Ectodermal cell (in vitro differentiated cells): ENCODE data around the gene XPO6.

Source experiments
- H3K27ac ChIP-seq: 2 replicates; pipeline ENCODE4 v1.7.0; 2013; ENCODE audit warnings: mild to moderate bottlenecking, low read depth, low read length; ENCODE audit not compliant: insufficient read depth, poor library complexity, severe bottlenecking
- H3K27me3 ChIP-seq: 2 replicates; pipeline ENCODE4 v1.7.0; 2013; ENCODE audit warnings: mild to moderate bottlenecking, low read length; ENCODE audit not compliant: insufficient read depth, control insufficient read depth, poor library complexity, severe bottlenecking
- H3K36me3 ChIP-seq: one replicate; pipeline ENCODE4 v1.7.0; 2013; ENCODE audit warnings: low read length; ENCODE audit not compliant: control insufficient read depth, insufficient read depth
- H3K4me1 ChIP-seq: one replicate; pipeline ENCODE4 v1.7.0; 2013; ENCODE audit warnings: low read length; ENCODE audit not compliant: control insufficient read depth, insufficient read depth
- H3K4me3 ChIP-seq: 2 replicates; pipeline ENCODE4 v1.7.0; 2013; ENCODE audit warnings: low read depth, low read length, control low read depth; ENCODE audit not compliant: insufficient read depth
- H3K9me3 ChIP-seq: 2 replicates; pipeline ENCODE4 v1.7.0; 2013; ENCODE audit warnings: mild to moderate bottlenecking, low read length, moderate library complexity; ENCODE audit not compliant: control insufficient read depth
- WGBS, 2 experiments: methylation state at CpG; one replicate each; pipeline ENCODE4 v1.1.7; 2013; ENCODE audit warnings: missing lambda C conversion rate in 2 of 2; 5-methylcytosine and 5-hydroxymethylcytosine counted together

XPO6 gene

DNA sequence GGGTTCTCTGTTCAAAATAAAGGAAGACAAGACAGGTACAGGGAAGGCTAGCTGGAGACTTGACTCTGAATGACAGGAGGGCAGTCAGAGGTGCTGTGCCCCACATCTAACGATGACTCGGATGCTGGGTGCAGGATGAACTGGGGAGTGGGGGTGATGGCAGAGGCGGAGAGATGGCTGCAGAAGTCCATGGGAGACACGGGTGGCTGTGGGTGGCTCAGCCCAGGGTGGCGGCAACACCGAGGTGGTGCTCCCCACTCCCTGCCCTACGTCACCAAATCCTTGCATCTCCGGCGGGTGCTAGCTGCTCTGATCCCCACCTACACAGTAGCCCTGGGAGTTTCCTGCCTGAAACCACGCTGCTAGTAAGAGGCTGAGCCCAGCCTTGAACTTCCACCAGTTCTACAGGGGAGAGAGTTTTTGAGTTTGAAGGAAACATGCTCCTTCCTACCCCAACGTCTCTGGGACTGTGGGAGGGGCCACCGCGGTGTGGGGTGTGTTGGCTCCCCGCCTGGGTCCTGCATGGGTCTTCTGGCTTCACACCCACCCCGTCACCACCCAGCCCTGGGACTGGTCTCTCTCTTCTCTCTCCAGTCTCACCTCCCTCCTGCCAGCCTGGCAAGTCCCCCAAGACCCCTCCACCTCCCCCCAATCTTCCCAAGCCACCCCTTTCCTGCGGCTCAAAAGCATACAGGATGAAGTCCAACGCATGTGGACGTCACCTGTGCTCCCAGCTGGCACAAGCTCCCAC lies 152.8 kb downstream of the XPO6 start:
- H3K4me1 ChIP-seq = no peaks in the 10 kb centered on the region
- 83 to 87% methylated on average over 18 of the region's 18 CpGs for WGBS, 2 experiments
- no peaks in the 10 kb centered on the region for H3K9me3 ChIP-seq
- H3K36me3 ChIP-seq = no peaks in the 10 kb centered on the region
- no peak overlapping the region for H3K4me3 ChIP-seq
- H3K27ac ChIP-seq = no peak overlapping the region
- peaks cover 52% of the 10 kb centered on the region for H3K27me3 ChIP-seq

DNA sequence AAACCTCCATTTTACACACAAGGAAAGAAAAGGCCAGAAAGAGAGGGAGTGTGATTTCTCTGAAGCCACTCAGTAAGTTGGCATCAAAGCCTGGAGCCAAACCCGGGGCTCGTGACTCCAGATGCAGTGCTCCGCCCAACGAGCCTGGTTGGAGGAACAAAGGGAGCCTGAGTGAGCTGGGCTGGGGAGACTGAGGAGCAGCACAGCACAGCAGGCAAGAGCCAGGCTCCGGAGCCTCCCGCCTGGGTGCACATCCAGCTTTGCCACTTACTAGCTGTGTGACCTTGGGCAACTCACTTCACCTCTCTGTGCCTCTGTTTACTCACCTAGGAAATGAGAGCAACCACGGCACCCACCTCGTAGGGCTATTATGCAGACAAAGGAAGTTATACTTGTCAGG lies 153.8 kb downstream of the XPO6 start:
- 87 to 88% methylated on average over 8 of the region's 8 CpGs for WGBS, 2 experiments
- Histone ChIP-seq H3K4me1 (no peaks in the 10 kb centered on the region), H3K27me3 (peaks cover 42% of the 10 kb centered on the region), H3K9me3 (no peaks in the 10 kb centered on the region), H3K36me3 (no peaks in the 10 kb centered on the region), H3K27ac (no peak overlapping the region), H3K4me3 (no peak overlapping the region)

DNA sequence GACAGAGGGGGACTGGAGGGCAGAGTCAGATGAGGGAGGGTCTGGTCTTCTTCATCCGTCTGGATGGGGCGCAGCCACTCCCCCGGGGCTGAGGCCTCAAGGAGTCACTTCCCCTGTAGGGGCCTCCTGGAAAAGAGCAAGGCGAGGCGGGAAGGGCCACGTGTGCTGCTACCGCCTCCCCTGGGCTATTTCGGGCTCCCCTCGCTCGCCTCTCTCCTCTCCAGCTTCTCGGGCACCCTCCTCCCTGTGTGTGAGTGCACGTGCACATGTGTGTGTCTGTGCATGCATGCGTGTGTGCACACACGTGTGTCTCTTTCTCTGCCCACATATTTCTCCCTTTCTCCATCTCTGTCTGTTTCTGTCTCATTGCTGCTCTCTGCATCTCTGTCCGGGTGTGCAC lies 158.3 kb downstream of the XPO6 start:
- H3K36me3 ChIP-seq = no peaks in the 10 kb centered on the region
- no peaks in the 10 kb centered on the region for H3K4me1 ChIP-seq
- H3K27me3 ChIP-seq = no peaks in the 10 kb centered on the region
- no peak overlapping the region for H3K4me3 ChIP-seq
- H3K27ac ChIP-seq = no peak overlapping the region
- no peaks in the 10 kb centered on the region for H3K9me3 ChIP-seq
- WGBS, 2 experiments = 80 to 83% methylated on average over 15 of the region's 15 CpGs

DNA sequence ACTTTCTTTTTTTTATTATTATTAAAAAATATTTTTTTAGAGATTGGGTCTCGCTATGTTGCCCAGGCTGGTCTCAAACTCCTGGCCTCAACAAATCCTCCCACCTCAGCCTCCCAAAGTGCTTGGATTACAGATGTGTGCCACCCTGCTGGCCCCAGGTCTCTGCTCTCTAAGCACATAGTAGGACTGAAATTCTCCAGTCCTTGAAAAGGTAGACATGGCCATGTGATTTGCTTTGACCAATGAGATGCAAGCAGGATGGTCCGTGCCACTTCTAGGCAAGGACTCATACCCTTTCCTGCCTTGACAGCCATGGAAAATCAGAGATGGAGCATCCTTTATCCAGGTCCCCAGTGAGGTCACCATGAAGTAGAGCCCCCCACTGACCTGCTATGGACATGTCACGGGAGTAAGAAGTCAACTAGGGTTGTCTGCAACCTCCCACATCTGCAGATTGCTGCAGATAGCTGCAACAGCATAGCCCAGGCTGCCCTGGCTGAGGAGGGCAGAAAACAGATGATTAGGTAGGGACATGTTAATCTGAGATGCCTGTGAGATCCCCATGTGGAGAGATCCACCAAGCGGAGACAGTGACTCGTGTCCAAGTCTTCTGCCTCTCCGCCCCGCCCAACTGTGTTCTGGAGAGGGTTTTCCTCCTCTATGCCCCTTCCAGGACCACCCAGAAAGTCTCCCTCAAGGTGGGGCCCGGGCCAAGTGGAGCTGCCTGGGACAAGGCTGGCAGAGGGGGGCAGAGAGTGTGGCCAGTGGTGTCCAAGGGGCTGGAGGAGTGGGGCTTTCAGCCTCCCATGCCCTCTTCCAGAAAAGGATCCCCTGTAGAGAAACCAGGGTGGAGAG lies 159.3 kb downstream of the XPO6 start:
- Histone ChIP-seq H3K27me3 (no peaks in the 10 kb centered on the region), H3K36me3 (no peaks in the 10 kb centered on the region), H3K4me3 (no peak overlapping the region), H3K9me3 (no peaks in the 10 kb centered on the region), H3K27ac (no peak overlapping the region), H3K4me1 (no peaks in the 10 kb centered on the region)
- WGBS, 2 experiments = 84 to 85% methylated on average over 8 of the region's 8 CpGs

DNA sequence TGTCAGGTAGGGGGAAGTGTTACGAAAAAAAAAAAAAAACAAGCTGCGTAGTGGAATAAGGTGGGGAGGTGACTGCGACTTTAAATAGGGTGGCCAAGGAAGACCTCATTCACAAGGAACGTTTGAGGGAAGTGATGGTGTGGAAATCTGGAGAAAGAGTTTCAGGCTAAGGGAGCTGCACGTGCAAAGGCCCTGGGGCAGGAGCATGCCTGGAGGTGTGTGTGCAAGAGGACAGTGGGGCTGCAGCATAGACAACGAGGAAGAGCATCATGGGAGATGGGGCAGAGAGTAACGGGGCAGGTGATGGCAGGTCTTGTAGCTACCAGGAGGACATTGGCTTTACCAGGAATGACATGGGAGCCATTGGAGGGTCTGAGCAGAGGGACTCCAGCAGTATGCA lies 160.3 kb downstream of the XPO6 start:
- 88 to 90% methylated on average over 7 of the region's 7 CpGs for WGBS, 2 experiments
- Histone ChIP-seq H3K4me3 (no peak overlapping the region), H3K27me3 (no peaks in the 10 kb centered on the region), H3K4me1 (no peaks in the 10 kb centered on the region), H3K9me3 (no peaks in the 10 kb centered on the region), H3K27ac (no peak overlapping the region), H3K36me3 (no peaks in the 10 kb centered on the region)
